ENCODE results near the gene SMG6.
"Not testable (repeated sequence)": the region's sequence is repeated elsewhere in the genome, so short reads cannot be mapped to it uniquely, and the experiment has no call there.

Gene SMG6

GRCh38 chr17:2174468-2175293, 128.9 kb downstream of the SMG6 start:
- DNase-seq, result no peak

- DNase-seq, result no peak
These were observed 129.6 kb downstream of the SMG6 start for GRCh38 chr17:2174014-2174413.

- DNase-seq, result no peak
These were observed 130.6 kb downstream of the SMG6 start for GRCh38 chr17:2172999-2173398.

- DNase-seq, result peak; percentile 45
These were observed 131.3 kb downstream of the SMG6 start for GRCh38 chr17:2172077-2172851.

- DNase-seq, result no peak
These were observed 131.9 kb downstream of the SMG6 start for GRCh38 chr17:2171702-2172076.

GRCh38 chr17:2170023-2170422, 133.6 kb downstream of the SMG6 start:
- no peak for DNase-seq

- DNase-seq, result not testable (repeated sequence)
These were observed 137.9 kb downstream of the SMG6 start for GRCh38 chr17:2165723-2166122.

- DNase-seq, result no peak
These were observed 145.2 kb downstream of the SMG6 start for GRCh38 chr17:2158396-2158780.

GRCh38 chr17:2157675-2158395, 145.8 kb downstream of the SMG6 start:
- no peak for DNase-seq

- no peak for DNase-seq
These were observed 146.5 kb downstream of the SMG6 start for GRCh38 chr17:2157081-2157480.

- no peak for DNase-seq
These were observed 146.9 kb downstream of the SMG6 start for GRCh38 chr17:2156666-2157065.

- no peak for DNase-seq
These were observed 148.0 kb downstream of the SMG6 start for GRCh38 chr17:2155573-2155972.

GRCh38 chr17:2151358-2152033, 152.1 kb downstream of the SMG6 start:
- DNase-seq, result no peak

- DNase-seq, result no peak
These were observed 152.8 kb downstream of the SMG6 start for GRCh38 chr17:2150806-2151205.

- DNase-seq, result no peak
These were observed 153.7 kb downstream of the SMG6 start for GRCh38 chr17:2149934-2150333.

GRCh38 chr17:2146132-2146871, 157.3 kb downstream of the SMG6 start:
- no peak for DNase-seq

GRCh38 chr17:2144701-2145100, 158.9 kb downstream of the SMG6 start:
- DNase-seq, result no peak

- no peak for DNase-seq
These were observed 160.3 kb downstream of the SMG6 start for GRCh38 chr17:2143332-2143731.

GRCh38 chr17:2142682-2143081, 160.9 kb downstream of the SMG6 start:
- DNase-seq, result not testable (repeated sequence)

GRCh38 chr17:2140683-2141082, 162.9 kb downstream of the SMG6 start:
- DNase-seq, result no peak

GRCh38 chr17:2138761-2139160, 164.8 kb downstream of the SMG6 start:
- peak; percentile 17 for DNase-seq

- DNase-seq, result no peak
These were observed 165.3 kb downstream of the SMG6 start for GRCh38 chr17:2138318-2138717.
